Measurements from ENCODE around the gene ADA.

ADA gene

GRCh38 chr20:44694159-44694558 lies 42.7 kb upstream of the ADA start:
- TF ChIP-seq CTCF (IDR thresholded peaks at IDR 0.05; ENCODE audit: control insufficient read depth, insufficient read depth, low read depth, low read length, missing control alignments): no peak
- DNase-seq (ENCODE audit: low read depth): no peak
- H3K4me3 ChIP-seq (ENCODE audit: control insufficient read depth, low read depth, low read length): no peak overlapping the region

GRCh38 chr20:44693627-44694026 lies 42.1 kb upstream of the ADA start:
- TF ChIP-seq CTCF (IDR thresholded peaks at IDR 0.05; ENCODE audit: control insufficient read depth, insufficient read depth, low read depth, low read length, missing control alignments): no peak
- no peak overlapping the region for H3K4me3 ChIP-seq (ENCODE audit: control insufficient read depth, low read depth, low read length)
- no peak for DNase-seq (ENCODE audit: low read depth)

- peak; percentile 85 for DNase-seq (ENCODE audit: low read depth)
- TF ChIP-seq CTCF (IDR thresholded peaks at IDR 0.05; ENCODE audit: control insufficient read depth, insufficient read depth, low read depth, low read length, missing control alignments): no peak
- H3K4me3 ChIP-seq (ENCODE audit: control insufficient read depth, low read depth, low read length): no peak overlapping the region
Observed at GRCh38 chr20:44692932-44693480, 41.5 kb upstream of the ADA start.

GRCh38 chr20:44691424-44692423 lies 40.2 kb upstream of the ADA start:
- no peak overlapping the region for H3K4me3 ChIP-seq (ENCODE audit: control insufficient read depth, low read depth, low read length)
- no peak for TF ChIP-seq CTCF (IDR thresholded peaks at IDR 0.05; ENCODE audit: control insufficient read depth, insufficient read depth, low read depth, low read length, missing control alignments)
- DNase-seq (ENCODE audit: low read depth): no peak

- DNase-seq (ENCODE audit: low read depth): no peak
- no peak overlapping the region for H3K4me3 ChIP-seq (ENCODE audit: control insufficient read depth, low read depth, low read length)
- TF ChIP-seq CTCF (IDR thresholded peaks at IDR 0.05; ENCODE audit: control insufficient read depth, insufficient read depth, low read depth, low read length, missing control alignments): no peak
Observed at GRCh38 chr20:44690781-44691423, 39.4 kb upstream of the ADA start.

GRCh38 chr20:44689809-44690208 lies 38.3 kb upstream of the ADA start:
- no peak overlapping the region for H3K4me3 ChIP-seq (ENCODE audit: control insufficient read depth, low read depth, low read length)
- no peak for DNase-seq (ENCODE audit: low read depth)
- TF ChIP-seq CTCF (IDR thresholded peaks at IDR 0.05; ENCODE audit: control insufficient read depth, insufficient read depth, low read depth, low read length, missing control alignments): no peak

Measured in AG09309 (cell line).